ENCODE data around the gene TSPAN11. TPM values are rescaled to one million over a fixed set of nuclear protein-coding genes. Genes with fewer than 3 reads are reported as not detected.

TSPAN11 gene
- total RNA-seq, 4 donors from 2014 or later: 10.7 to 30.6 (median 18.3) TPM

GRCh38 chr12:30905463-30906009 is 21.0 kb upstream of the TSPAN11 start:
- TF ChIP-seq CTCF (IDR thresholded peaks at IDR 0.05): no peak
- TF ChIP-seq EP300 (IDR thresholded peaks at IDR 0.05): no peak
- 56 to 74% methylated on average over 6 of the region's 6 CpGs for WGBS, 2 donors
- H3K27me3 ChIP-seq: no peaks in the 10 kb centered on the region

GRCh38 chr12:30908076-30908721 is 18.3 kb upstream of the TSPAN11 start:
- Histone ChIP-seq H3K27ac (peak overlapping the region in 3 of 4 donors; percentile 36 to 75 (median 67)), H3K36me3 (no peaks in the 10 kb centered on the region), H3K4me1 (peaks cover 0 to 51% (median 6%) of the 10 kb centered on the region in 4 donors), H3K27me3 (no peaks in the 10 kb centered on the region), H3K4me3 (no peak overlapping the region), H3K9me3 (no peaks in the 10 kb centered on the region)
- no peak for DNase-seq (ENCODE audit: low spot score in 2 of 2)
- TF ChIP-seq POLR2A (IDR thresholded peaks at IDR 0.05): no peak
- TF ChIP-seq CTCF (IDR thresholded peaks at IDR 0.05): no peak
- no peak for TF ChIP-seq EP300 (IDR thresholded peaks at IDR 0.05)
- WGBS, 2 donors: 45 to 53% methylated on average over 4 of the region's 4 CpGs

More at GRCh38 chr12:30905463-30906009, 21.0 kb upstream of the TSPAN11 start:
- Histone ChIP-seq H3K27ac (peak overlapping the region in 1 of 4 donors; percentile 38), H3K4me3 (no peak overlapping the region), H3K36me3 (no peaks in the 10 kb centered on the region), H3K4me1 (peaks cover 0 to 55% (median 6%) of the 10 kb centered on the region in 4 donors), H3K9me3 (no peaks in the 10 kb centered on the region)
- DNase-seq (ENCODE audit: low spot score in 2 of 2): no peak

- Histone ChIP-seq H3K27me3 (no peaks in the 10 kb centered on the region), H3K4me1 (peaks cover 0 to 51% (median 6%) of the 10 kb centered on the region in 4 donors), H3K9me3 (no peaks in the 10 kb centered on the region), H3K27ac (peak overlapping the region in 3 of 4 donors; percentile 36 to 75 (median 67)), H3K36me3 (no peaks in the 10 kb centered on the region), H3K4me3 (no peak overlapping the region)
- TF ChIP-seq CTCF (IDR thresholded peaks at IDR 0.05) (no peak), EP300 (IDR thresholded peaks at IDR 0.05) (peak in 1 of 2 donors; percentile 67), POLR2A (IDR thresholded peaks at IDR 0.05) (no peak)
- WGBS, 2 donors: 15 to 26% methylated on average over 3 of the region's 3 CpGs
- DNase-seq (ENCODE audit: low spot score in 2 of 2): peak in 1 of 2 donors; percentile 60
Observed at GRCh38 chr12:30908722-30909348, 17.7 kb upstream of the TSPAN11 start.

GRCh38 chr12:30909349-30910037 is 17.1 kb upstream of the TSPAN11 start:
- 37 to 38% methylated on average over 5 of the region's 5 CpGs for WGBS, 2 donors
- no peak for DNase-seq (ENCODE audit: low spot score in 2 of 2)
- Histone ChIP-seq H3K27me3 (no peaks in the 10 kb centered on the region), H3K4me1 (peaks cover 0 to 51% (median 6%) of the 10 kb centered on the region in 4 donors), H3K27ac (peak overlapping the region in 2 of 4 donors; percentile 67 to 75), H3K36me3 (no peaks in the 10 kb centered on the region), H3K9me3 (no peaks in the 10 kb centered on the region), H3K4me3 (no peak overlapping the region)
- TF ChIP-seq CTCF (IDR thresholded peaks at IDR 0.05) (no peak), EP300 (IDR thresholded peaks at IDR 0.05) (no peak), POLR2A (IDR thresholded peaks at IDR 0.05) (no peak)
